Natural killer cell (primary cell): Measurements from ENCODE around the gene ICE1. TPM values are rescaled to one million over a fixed set of nuclear protein-coding genes. Genes with fewer than 3 reads are reported as not detected.

ENCODE experiments used
- ATAC-seq, 3 donors: fragments of 150-1000 bp in 2 of 3; fragments of 200-7000 bp in 1 of 3; cut with Tn5 transposase; 1 replicate in 1 of 3; 2 replicates in 2 of 3; pipeline ENCODE4 v1.10.0; 2021; ENCODE audit warnings: mild to moderate bottlenecking in 2 of 3, moderate library complexity in 2 of 3
- DNase-seq, 2 donors: peaks; one replicate each; pipeline versions ENCODE4 v3.0.0 to v3.0.0-alpha.2; 2013 to 2021; ENCODE audit warnings: mixed read lengths in 1 of 2
- H3K27ac ChIP-seq: one replicate; pipeline ENCODE4 v1.5.1; 2013; ENCODE audit warnings: mild to moderate bottlenecking, low read length
- H3K27me3 ChIP-seq: one replicate; pipeline ENCODE4 v1.6.1; 2013; ENCODE audit warnings: low read length; ENCODE audit not compliant: control insufficient read depth, insufficient read depth
- H3K36me3 ChIP-seq: one replicate; pipeline ENCODE4 v1.6.1; 2013; ENCODE audit warnings: low read length; ENCODE audit not compliant: control insufficient read depth, insufficient read depth
- H3K4me1 ChIP-seq: one replicate; pipeline ENCODE4 v1.6.1; 2013; ENCODE audit warnings: low read length; ENCODE audit not compliant: control insufficient read depth, insufficient read depth
- H3K4me3 ChIP-seq: one replicate; pipeline ENCODE4 v1.5.1; 2013; ENCODE audit warnings: low read length
- H3K9me3 ChIP-seq: one replicate; pipeline ENCODE4 v1.6.1; 2013; ENCODE audit warnings: low read length; ENCODE audit not compliant: control insufficient read depth, insufficient read depth
- H3K27ac Mint-ChIP-seq, 2 donors: one replicate each; pipeline ENCODE4 v1.8.0; 2022; ENCODE audit warnings: mild to moderate bottlenecking in 2 of 2, mixed read lengths in 2 of 2, moderate library complexity in 1 of 2
- H3K27me3 Mint-ChIP-seq, 2 donors: one replicate each; pipeline ENCODE4 v1.8.0; 2022; ENCODE audit warnings: low read depth in 2 of 2, mixed read lengths in 2 of 2
- H3K36me3 Mint-ChIP-seq: one replicate; pipeline ENCODE4 v1.8.0; 2022; ENCODE audit warnings: mixed read lengths
- H3K4me1 Mint-ChIP-seq, 2 donors: one replicate each; pipeline ENCODE4 v1.8.0; 2022; ENCODE audit warnings: mixed read lengths in 2 of 2
- H3K4me3 Mint-ChIP-seq: one replicate; pipeline ENCODE4 v1.8.0; 2022; ENCODE audit warnings: mild to moderate bottlenecking, moderate library complexity, mixed read lengths
- H3K9me3 Mint-ChIP-seq, 2 donors: one replicate each; pipeline ENCODE4 v1.8.0; 2022; ENCODE audit warnings: mixed read lengths in 2 of 2
- CTCF ChIP-seq: fragments of 200-600 bp; IDR thresholded peaks from one replicate; pipeline ENCODE4 v1.8.0; 2022; ENCODE audit warnings: antibody characterized with exemption
- WGBS: methylation state at CpG from one replicate; pipeline ENCODE4 v1.1.7; 2013; ENCODE audit warnings: missing lambda C conversion rate; ENCODE audit not compliant: insufficient coverage; 5-methylcytosine and 5-hydroxymethylcytosine counted together
- intact Hi-C: fragments of 100-400 bp; cut with micrococcal nuclease; formaldehyde crosslinking; loops from one replicate; pipeline ENCODE4 v1.14.2; 2022
- total RNA-seq, 4 donors: library from RNA; stranded (reverse); fragments of 120-200 nt in 1 of 4; gene quantifications; one replicate each; pipeline versions ENCODE4 v1.2.3 to v1.2.4, GENCODE V29; 2013 to 2022

The ICE1 gene
- total RNA-seq, 3 donors from 2014 or later (not counting 1 experiment from before 2014, with no cell fraction given): 29.7 to 44.5 (median 36.6) TPM

DNA sequence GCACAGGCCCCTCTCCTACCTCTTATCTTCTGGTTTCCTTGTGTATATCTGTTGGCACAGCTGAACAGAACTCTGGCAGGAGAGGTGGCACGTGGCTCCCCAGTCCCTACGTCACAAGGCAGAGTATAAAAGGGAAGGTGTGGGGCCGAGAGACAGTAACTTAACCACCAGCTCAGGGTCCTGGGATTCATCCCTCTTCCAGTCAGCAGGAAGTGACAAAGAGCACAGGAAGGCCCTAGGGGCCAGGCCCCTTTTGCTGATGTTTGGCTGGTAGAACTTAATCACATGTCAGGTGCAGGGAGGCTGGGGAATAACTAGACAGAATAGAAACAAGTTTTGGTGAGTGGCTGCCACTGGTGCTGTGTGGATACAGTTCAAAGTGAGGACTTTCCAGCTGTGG, 4.5 kb upstream of the ICE1 start:
- peaks cover 14% of the 10 kb centered on the region for H3K4me1 ChIP-seq
- peaks cover 18 to 19% of the 10 kb centered on the region in 2 donors for H3K4me1 Mint-ChIP-seq
- H3K9me3 ChIP-seq: no peaks in the 10 kb centered on the region
- no peaks in the 10 kb centered on the region for H3K27me3 Mint-ChIP-seq
- no peak for DNase-seq
- no peak overlapping the region for H3K4me3 Mint-ChIP-seq
- intact Hi-C loops: no loop called here
- no peak overlapping the region for H3K4me3 ChIP-seq
- no peaks in the 10 kb centered on the region for H3K27me3 ChIP-seq
- WGBS: 89% methylated on average over 3 of the region's 3 CpGs
- no peaks in the 10 kb centered on the region for H3K9me3 Mint-ChIP-seq
- H3K36me3 ChIP-seq: no peaks in the 10 kb centered on the region
- no peak for TF ChIP-seq CTCF
- no peak overlapping the region for H3K27ac Mint-ChIP-seq
- ATAC-seq: no peak
- H3K27ac ChIP-seq: no peak overlapping the region
- H3K36me3 Mint-ChIP-seq: peaks cover 7% of the 10 kb centered on the region

DNA sequence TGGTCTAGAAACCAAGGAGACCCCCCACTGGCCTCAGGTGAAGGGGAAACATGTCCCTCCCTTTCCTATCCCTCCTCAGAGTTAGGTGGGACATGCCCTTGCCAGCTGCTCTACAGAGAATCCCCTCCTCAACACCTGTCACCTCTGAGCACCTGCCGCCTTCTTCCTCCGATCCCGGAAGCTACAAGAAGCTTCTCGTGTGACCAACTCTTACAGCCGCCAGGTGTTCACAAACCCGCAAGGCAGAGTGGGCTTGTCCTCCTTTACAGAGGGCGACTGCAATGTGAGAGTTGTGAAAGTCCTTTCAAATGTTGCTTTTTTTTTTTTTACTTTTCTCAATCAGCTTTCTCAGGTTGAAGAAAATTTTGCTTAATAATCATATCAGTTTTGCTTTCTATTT, 3.7 kb upstream of the ICE1 start:
- ATAC-seq: no peak
- no peak for TF ChIP-seq CTCF
- intact Hi-C loops: no loop called here
- peaks cover 18 to 19% of the 10 kb centered on the region in 2 donors for H3K4me1 Mint-ChIP-seq
- Histone ChIP-seq H3K4me3 (no peak overlapping the region), H3K4me1 (peaks cover 22% of the 10 kb centered on the region), H3K27ac (no peak overlapping the region), H3K36me3 (no peaks in the 10 kb centered on the region), H3K27me3 (no peaks in the 10 kb centered on the region), H3K9me3 (no peaks in the 10 kb centered on the region)
- no peak overlapping the region for H3K27ac Mint-ChIP-seq
- no peak overlapping the region for H3K4me3 Mint-ChIP-seq
- peaks cover 7% of the 10 kb centered on the region for H3K36me3 Mint-ChIP-seq
- no peaks in the 10 kb centered on the region for H3K27me3 Mint-ChIP-seq
- no peaks in the 10 kb centered on the region for H3K9me3 Mint-ChIP-seq
- no peak for DNase-seq
- 88% methylated on average over 7 of the region's 7 CpGs for WGBS

- no peak for TF ChIP-seq CTCF
- no peak overlapping the region for H3K27ac ChIP-seq
- DNase-seq (peak in 1 of 2 donors; percentile 40), ATAC-seq (no peak)
- intact Hi-C loops: no loop called here
- Mint-ChIP-seq H3K4me3 (peak overlapping the region; percentile 9), H3K9me3 (no peaks in the 10 kb centered on the region), H3K27ac (peak overlapping the region in 1 of 2 donors; percentile 37), H3K27me3 (no peaks in the 10 kb centered on the region), H3K36me3 (peaks cover 7% of the 10 kb centered on the region), H3K4me1 (peaks cover 18 to 19% of the 10 kb centered on the region in 2 donors)
- no peak overlapping the region for H3K4me3 ChIP-seq
- 64% methylated on average over 11 of the region's 11 CpGs for WGBS
- no peaks in the 10 kb centered on the region for H3K36me3 ChIP-seq
- no peaks in the 10 kb centered on the region for H3K9me3 ChIP-seq
- H3K27me3 ChIP-seq: no peaks in the 10 kb centered on the region
- H3K4me1 ChIP-seq: peaks cover 27% of the 10 kb centered on the region
Observed at GRCh38 chr5:5419291-5420210, 2.9 kb upstream of the ICE1 start.
